Neuron (in vitro differentiated cells): ENCODE measurements around the gene POMP.
"Not testable (repeated sequence)": the region's sequence is repeated elsewhere in the genome, so short reads cannot be mapped to it uniquely, and the experiment has no call there.

Experiments used
- H2AFZ ChIP-seq: one replicate; pipeline ENCODE4 v1.6.1; 2013; ENCODE audit warnings: low read depth, mild to moderate bottlenecking, inconsistent platforms, low read length, moderate library complexity
- H3K27me3 ChIP-seq: one replicate; pipeline ENCODE4 v1.6.1; 2013; ENCODE audit warnings: low read length; ENCODE audit not compliant: insufficient read depth
- H3K36me3 ChIP-seq: one replicate; pipeline ENCODE4 v1.6.1; 2013; ENCODE audit warnings: low read length; ENCODE audit not compliant: insufficient read depth
- H3K4me1 ChIP-seq: one replicate; pipeline ENCODE4 v1.6.1; 2013; ENCODE audit warnings: low read length; ENCODE audit not compliant: insufficient read depth
- H3K4me3 ChIP-seq: 2 replicates; pipeline ENCODE4 v1.5.1; 2013; ENCODE audit warnings: mild to moderate bottlenecking, low read length, moderate library complexity
- H3K9me3 ChIP-seq: one replicate; pipeline ENCODE4 v1.6.1; 2013; ENCODE audit warnings: low read length

Gene POMP

GRCh38 chr13:28685114-28685513 is 26.2 kb downstream of the POMP start:
- H3K4me3 ChIP-seq, result no peak overlapping the region
- no peaks in the 10 kb centered on the region for H3K4me1 ChIP-seq
- H2AFZ ChIP-seq, result no peak overlapping the region
- H3K27me3 ChIP-seq, result no peaks in the 10 kb centered on the region
- H3K9me3 ChIP-seq, result no peaks in the 10 kb centered on the region
- peaks cover 2% of the 10 kb centered on the region for H3K36me3 ChIP-seq

GRCh38 chr13:28685892-28686291 is 27.0 kb downstream of the POMP start:
- Histone ChIP-seq H3K4me1 (no peaks in the 10 kb centered on the region), H3K4me3 (no peak overlapping the region), H3K27me3 (no peaks in the 10 kb centered on the region), H3K9me3 (no peaks in the 10 kb centered on the region), H3K36me3 (no peaks in the 10 kb centered on the region), H2AFZ (no peak overlapping the region)

- not testable (repeated sequence) for H3K4me1 ChIP-seq, H3K36me3 ChIP-seq, H3K9me3 ChIP-seq, H3K27me3 ChIP-seq
- H2AFZ ChIP-seq, result peak overlapping the region; percentile 39
- H3K4me3 ChIP-seq, result peak overlapping the region; percentile 25
These were observed 34.9 kb downstream of the POMP start for GRCh38 chr13:28693605-28694491.

GRCh38 chr13:28697441-28697840 is 38.5 kb downstream of the POMP start:
- peaks cover 8% of the 10 kb centered on the region for H3K27me3 ChIP-seq
- no peaks in the 10 kb centered on the region for H3K36me3 ChIP-seq
- H2AFZ ChIP-seq, result no peak overlapping the region
- H3K4me3 ChIP-seq, result no peak overlapping the region
- peaks cover 8% of the 10 kb centered on the region for H3K4me1 ChIP-seq
- H3K9me3 ChIP-seq, result no peaks in the 10 kb centered on the region

GRCh38 chr13:28699246-28699645 is 40.3 kb downstream of the POMP start:
- H3K36me3 ChIP-seq, result no peaks in the 10 kb centered on the region

GRCh38 chr13:28704282-28704681 is 45.4 kb downstream of the POMP start:
- Histone ChIP-seq H2AFZ (no peak overlapping the region), H3K4me1 (no peaks in the 10 kb centered on the region), H3K36me3 (no peaks in the 10 kb centered on the region), H3K27me3 (peaks cover 2% of the 10 kb centered on the region), H3K4me3 (no peak overlapping the region), H3K9me3 (no peaks in the 10 kb centered on the region)

More at GRCh38 chr13:28699246-28699645, 40.3 kb downstream of the POMP start:
- Histone ChIP-seq H3K4me3 (no peak overlapping the region), H3K4me1 (no peaks in the 10 kb centered on the region), H3K9me3 (no peaks in the 10 kb centered on the region), H3K27me3 (peaks cover 8% of the 10 kb centered on the region), H2AFZ (no peak overlapping the region)

- no peaks in the 10 kb centered on the region for H3K9me3 ChIP-seq
- peaks cover 2% of the 10 kb centered on the region for H3K27me3 ChIP-seq
- no peak overlapping the region for H2AFZ ChIP-seq
- H3K4me1 ChIP-seq, result no peaks in the 10 kb centered on the region
- no peak overlapping the region for H3K4me3 ChIP-seq
- H3K36me3 ChIP-seq, result no peaks in the 10 kb centered on the region
These were observed 46.0 kb downstream of the POMP start for GRCh38 chr13:28704919-28705318.

- Histone ChIP-seq H3K4me3 (no peak overlapping the region), H3K4me1 (no peaks in the 10 kb centered on the region), H3K27me3 (no peaks in the 10 kb centered on the region), H3K36me3 (no peaks in the 10 kb centered on the region), H3K9me3 (no peaks in the 10 kb centered on the region), H2AFZ (no peak overlapping the region)
These were observed 46.6 kb downstream of the POMP start for GRCh38 chr13:28705461-28706083.

- H3K4me3 ChIP-seq, result no peak overlapping the region
- H3K36me3 ChIP-seq, result no peaks in the 10 kb centered on the region
- no peaks in the 10 kb centered on the region for H3K4me1 ChIP-seq
- H3K27me3 ChIP-seq, result peaks cover 4% of the 10 kb centered on the region
- no peaks in the 10 kb centered on the region for H3K9me3 ChIP-seq
- H2AFZ ChIP-seq, result no peak overlapping the region
These were observed 48.9 kb downstream of the POMP start for GRCh38 chr13:28707629-28708427.

- H3K4me3 ChIP-seq, result no peak overlapping the region
- no peaks in the 10 kb centered on the region for H3K9me3 ChIP-seq
- no peak overlapping the region for H2AFZ ChIP-seq
- H3K4me1 ChIP-seq, result no peaks in the 10 kb centered on the region
- peaks cover 10% of the 10 kb centered on the region for H3K27me3 ChIP-seq
- no peaks in the 10 kb centered on the region for H3K36me3 ChIP-seq
These were observed 51.2 kb downstream of the POMP start for GRCh38 chr13:28710161-28710560.

- Histone ChIP-seq H3K4me1 (peaks cover 6% of the 10 kb centered on the region), H3K36me3 (no peaks in the 10 kb centered on the region), H3K9me3 (no peaks in the 10 kb centered on the region), H3K27me3 (peaks cover 23% of the 10 kb centered on the region), H2AFZ (no peak overlapping the region), H3K4me3 (no peak overlapping the region)
These were observed 55.7 kb downstream of the POMP start for GRCh38 chr13:28714651-28715050.

- Histone ChIP-seq H3K4me3 (no peak overlapping the region), H3K27me3 (peaks cover 23% of the 10 kb centered on the region), H3K36me3 (no peaks in the 10 kb centered on the region), H2AFZ (no peak overlapping the region), H3K9me3 (no peaks in the 10 kb centered on the region), H3K4me1 (peaks cover 6% of the 10 kb centered on the region)
These were observed 57.6 kb downstream of the POMP start for GRCh38 chr13:28716511-28716910.

- H3K9me3 ChIP-seq, result no peaks in the 10 kb centered on the region
- H3K4me1 ChIP-seq, result peaks cover 6% of the 10 kb centered on the region
- H3K4me3 ChIP-seq, result no peak overlapping the region
These were observed 58.2 kb downstream of the POMP start for GRCh38 chr13:28717170-28717569.

More at GRCh38 chr13:28717170-28717569, 58.2 kb downstream of the POMP start:
- no peak overlapping the region for H2AFZ ChIP-seq
- H3K27me3 ChIP-seq, result peaks cover 23% of the 10 kb centered on the region
- no peaks in the 10 kb centered on the region for H3K36me3 ChIP-seq
